HEK293T (cell line): ENCODE data around the gene NRG3.

Experiments used
- CTCF ChIA-PET: fragments of 350-600 bp; formaldehyde crosslinking; extraction: SDS; loops from one replicate; lab custom pipeline; 2021; ENCODE audit warnings: antibody characterized with exemption, inconsistent platforms; lab: Yijun Ruan, JAX
- POLR2A ChIA-PET: fragments of 350-600 bp; formaldehyde crosslinking; extraction: SDS; loops from one replicate; lab custom pipeline; 2020; ENCODE audit warnings: antibody characterized with exemption, inconsistent platforms; lab: Yijun Ruan, JAX
- DNase-seq: peaks from one replicate; pipeline ENCODE4 v3.0.0; 2012; ENCODE audit warnings: mixed read lengths; ENCODE audit errors: extremely low spot score
- ARNT ChIP-seq: fragments of 450-650 bp; IDR thresholded peaks from 2 replicates; pipeline ENCODE4 v1.6.1; 2017; ENCODE audit warnings: mild to moderate bottlenecking
- BHLHE40 ChIP-seq: fragments of 450-650 bp; IDR thresholded peaks from 2 replicates; pipeline ENCODE4 v1.6.1; 2016; ENCODE audit warnings: mild to moderate bottlenecking, moderate library complexity, borderline replicate concordance
- CTBP1 ChIP-seq: fragments of 450-650 bp; IDR thresholded peaks from 2 replicates; pipeline ENCODE4 v1.6.1; 2016; ENCODE audit warnings: borderline replicate concordance
- ELF4 ChIP-seq: fragments of 450-650 bp; IDR thresholded peaks from 2 replicates; pipeline ENCODE4 v1.6.1; 2017; ENCODE audit warnings: antibody characterized with exemption
- FOXA1 ChIP-seq: fragments of 450-650 bp; IDR thresholded peaks from 2 replicates; pipeline ENCODE4 v1.6.1; 2016; ENCODE audit warnings: mild to moderate bottlenecking
- FOXK2 ChIP-seq: fragments of 450-650 bp; IDR thresholded peaks from 2 replicates; pipeline ENCODE4 v1.6.1; 2016; ENCODE audit warnings: mild to moderate bottlenecking
- FOXM1 ChIP-seq: fragments of 450-650 bp; IDR thresholded peaks from 2 replicates; pipeline ENCODE4 v1.6.1; 2017; ENCODE audit warnings: mild to moderate bottlenecking, borderline replicate concordance
- HDGF ChIP-seq: fragments of 450-650 bp; IDR thresholded peaks from 2 replicates; pipeline ENCODE4 v1.6.1; 2017; ENCODE audit warnings: antibody characterized with exemption, borderline replicate concordance
- L3MBTL2 ChIP-seq: fragments of 450-650 bp; conservative IDR thresholded peaks from 2 replicates; pipeline ENCODE4 v1.6.1; 2016; ENCODE audit warnings: mild to moderate bottlenecking
- LEF1 ChIP-seq: fragments of 450-650 bp; IDR thresholded peaks from 2 replicates; pipeline ENCODE4 v1.6.1; 2017; ENCODE audit warnings: mild to moderate bottlenecking, borderline replicate concordance
- NFRKB ChIP-seq: fragments of 450-650 bp; IDR thresholded peaks from 2 replicates; pipeline ENCODE4 v1.6.1; 2016; ENCODE audit warnings: mild to moderate bottlenecking, moderate library complexity
- PKNOX1 ChIP-seq: fragments of 450-650 bp; IDR thresholded peaks from 2 replicates; pipeline ENCODE4 v1.6.1; 2016
- SP1 ChIP-seq: fragments of 450-650 bp; IDR thresholded peaks from 2 replicates; pipeline ENCODE4 v1.6.1; 2017
- SUZ12 ChIP-seq: fragments of 450-650 bp; IDR thresholded peaks from 2 replicates; pipeline ENCODE4 v1.6.1; 2016; ENCODE audit warnings: mild to moderate bottlenecking
- TARDBP ChIP-seq: fragments of 450-650 bp; IDR thresholded peaks from 2 replicates; pipeline ENCODE4 v1.6.1; 2016
- ZNF384 ChIP-seq: fragments of 450-650 bp; IDR thresholded peaks from 2 replicates; pipeline ENCODE4 v1.6.1; 2016

NRG3 gene

GRCh38 chr10:82278401-82279182, 403.6 kb downstream of the NRG3 start:
- POLR2A ChIA-PET = no interaction called here
- CTCF ChIA-PET = no interaction called here
- no peak for DNase-seq

GRCh38 chr10:82282782-82283456, 407.9 kb downstream of the NRG3 start:
- CTCF ChIA-PET = no interaction called here
- DNase-seq = no peak

More at GRCh38 chr10:82278401-82279182, 403.6 kb downstream of the NRG3 start:
- TF ChIP-seq SUZ12 (no peak), PKNOX1 (no peak), LEF1 (no peak), NFRKB (no peak)

GRCh38 chr10:82284180-82284579, 409.2 kb downstream of the NRG3 start:
- CTCF ChIA-PET = no interaction called here
- TF ChIP-seq NFRKB (no peak), L3MBTL2 (no peak), BHLHE40 (no peak), ARNT (no peak), FOXA1 (no peak), SP1 (no peak), CTBP1 (no peak), ELF4 (no peak), SUZ12 (no peak), HDGF (no peak), TARDBP (no peak), ZNF384 (no peak), FOXK2 (no peak), LEF1 (no peak)
- POLR2A ChIA-PET = no interaction called here
- DNase-seq = no peak

More at GRCh38 chr10:82282782-82283456, 407.9 kb downstream of the NRG3 start:
- POLR2A ChIA-PET = no interaction called here
- TF ChIP-seq TARDBP (no peak), LEF1 (no peak), FOXA1 (no peak), ZNF384 (no peak), L3MBTL2 (no peak), SUZ12 (no peak), FOXM1 (no peak), ELF4 (no peak)

GRCh38 chr10:82288461-82288881, 413.5 kb downstream of the NRG3 start:
- TF ChIP-seq FOXM1 (no peak), PKNOX1 (no peak), TARDBP (no peak), SP1 (no peak), L3MBTL2 (no peak), NFRKB (no peak), CTBP1 (no peak), FOXK2 (no peak)
- ChIA-PET POLR2A (no interaction called here), CTCF (no interaction called here)
- no peak for DNase-seq

- ChIA-PET CTCF (no interaction called here), POLR2A (no interaction called here)
- DNase-seq = no peak
- no peak for TF ChIP-seq HDGF
- TF ChIP-seq FOXA1 = no peak
- TF ChIP-seq NFRKB = no peak
- TF ChIP-seq SP1 = no peak
- TF ChIP-seq ZNF384 = no peak
Observed at GRCh38 chr10:82289945-82290344, 415.0 kb downstream of the NRG3 start.

- POLR2A ChIA-PET = no interaction called here
- DNase-seq = no peak
- CTCF ChIA-PET = no interaction called here
- TF ChIP-seq ELF4 (no peak), LEF1 (no peak), SP1 (no peak), TARDBP (no peak), FOXK2 (no peak), BHLHE40 (no peak), HDGF (no peak), FOXM1 (no peak), CTBP1 (no peak), PKNOX1 (no peak), FOXA1 (no peak), ARNT (no peak), L3MBTL2 (no peak), NFRKB (no peak)
Observed at GRCh38 chr10:82294874-82295378, 419.9 kb downstream of the NRG3 start.
